Kidney (tissue), 14 donors: Measurements from ENCODE around the gene ATF7. TPM values are rescaled to one million over a fixed set of nuclear protein-coding genes. Genes with fewer than 3 reads are reported as not detected.

Experiments used
- DNase-seq, 5 donors: peaks; one replicate each; pipeline ENCODE4 v3.0.0-alpha.2; 2013 to 2020
- FAIRE-seq: peaks from 2 replicates; lab custom pipeline; 2012; peaks lifted over from hg19 to GRCh38; lab: Jason Lieb, UNC
- H3K27ac ChIP-seq, 2 donors: one replicate each; pipeline ENCODE4 v1.7.0; 2013; ENCODE audit warnings: low read depth in 2 of 2, low read length in 2 of 2, inconsistent platforms in 1 of 2
- H3K27me3 ChIP-seq: one replicate; pipeline ENCODE4 v1.7.1; 2013; ENCODE audit warnings: low read length, inconsistent platforms; ENCODE audit not compliant: control insufficient read depth, insufficient read depth
- H3K36me3 ChIP-seq, 3 donors: one replicate each; pipeline versions ENCODE4 v1.7.0 to v1.7.1; 2013; ENCODE audit warnings: low read length in 3 of 3, control low read depth in 1 of 3, inconsistent platforms in 1 of 3; ENCODE audit not compliant: insufficient read depth in 3 of 3, control insufficient read depth in 2 of 3
- H3K4me1 ChIP-seq, 3 donors: one replicate each; pipeline versions ENCODE4 v1.7.0 to v1.7.1; 2013; ENCODE audit warnings: low read length in 3 of 3, inconsistent platforms in 1 of 3, low read depth in 1 of 3; ENCODE audit not compliant: control insufficient read depth in 2 of 3, insufficient read depth in 2 of 3
- H3K4me3 ChIP-seq, 3 donors: one replicate each; pipeline versions ENCODE4 v1.7.0 to v1.8.1; 2013; ENCODE audit warnings: low read length in 3 of 3, control low read depth in 1 of 3, inconsistent platforms in 1 of 3
- H3K9ac ChIP-seq, 3 donors: one replicate each; pipeline versions ENCODE4 v1.7.0 to v1.7.1; 2013; ENCODE audit warnings: low read length in 3 of 3, control low read depth in 1 of 3, inconsistent platforms in 1 of 3
- H3K9me3 ChIP-seq, 3 donors: one replicate each; pipeline versions ENCODE4 v1.7.0 to v1.7.1; 2013; ENCODE audit warnings: low read length in 3 of 3, control low read depth in 1 of 3, inconsistent platforms in 1 of 3; ENCODE audit not compliant: control insufficient read depth in 2 of 3, insufficient read depth in 1 of 3
- CTCF ChIP-seq: IDR thresholded peaks from 3 replicates; pipeline ENCODE4 v1.5.1; 2012; ENCODE audit warnings: mild to moderate bottlenecking, moderate library complexity, borderline replicate concordance; ENCODE audit not compliant: insufficient read depth; ENCODE audit errors: extremely low read depth
- intact Hi-C: fragments of 100-400 bp; cut with DNase I; formaldehyde crosslinking; loops from one replicate; pipeline ENCODE4 v1.11.1; 2022
- polyA plus RNA-seq: library from polyadenylated mRNA; stranded (reverse); fragments of 350-450 nt; fragmentation: Illumina TruSeq; extraction: RNeasy Lipid Tissue Mini Kit (QIAGEN cat#74804); gene quantifications from one replicate; pipeline ENCODE4 v1.2.3, GENCODE V29; 2014; ENCODE audit warnings: low read depth, low replicate concordance; ENCODE audit not compliant: insufficient read depth
- total RNA-seq: library from RNA; stranded (reverse); fragmentation: NEBNext Ultra II Directional; extraction: Animal tissue kit (Norgen Biotek cat#: 25700); gene quantifications from one replicate; pipeline ENCODE4 v1.2.1, GENCODE V29; 2021
- donor health status: control.
- donor health status: control.
- donor health status: control.
- donor health status: control.
- donor health status: control.
- donor health status: DM: yes; HTN: yes; CAD: no.
- donor health status: Normal renal cell carcinoma (clear cell type).

Gene ATF7
- total and polyA plus RNA-seq, 2 donors from 2014 or later, result 16.2 to 54.7 TPM

GRCh38 chr12:53486736-53487487 lies 139.3 kb downstream of the ATF7 start:
- FAIRE-seq (no peak), DNase-seq (peak in 1 of 5 donors; percentile 63)
- no peak for TF ChIP-seq CTCF
- no peak overlapping the region for H3K4me3 ChIP-seq
- no peaks in the 10 kb centered on the region for H3K9me3 ChIP-seq
- H3K27ac ChIP-seq, result no peak overlapping the region
- H3K9ac ChIP-seq, result no peak overlapping the region
- no peaks in the 10 kb centered on the region for H3K27me3 ChIP-seq
- H3K4me1 ChIP-seq, result peaks cover under 1 to 3% (median 3%) of the 10 kb centered on the region in 3 donors
- H3K36me3 ChIP-seq, result peaks cover 9 to 22% (median 17%) of the 10 kb centered on the region in 3 donors
- intact Hi-C loops, result no loop called here

GRCh38 chr12:53485955-53486735 lies 140.0 kb downstream of the ATF7 start:
- Histone ChIP-seq H3K9ac (no peak overlapping the region), H3K36me3 (peaks cover 9 to 24% (median 24%) of the 10 kb centered on the region in 3 donors), H3K4me3 (no peak overlapping the region), H3K4me1 (peaks cover 0 to 3% (median 3%) of the 10 kb centered on the region in 3 donors), H3K9me3 (no peaks in the 10 kb centered on the region), H3K27me3 (no peaks in the 10 kb centered on the region), H3K27ac (no peak overlapping the region)
- TF ChIP-seq CTCF, result no peak
- intact Hi-C loops, result no loop called here
- peak in 1 of 5 donors; percentile 57 for DNase-seq
- FAIRE-seq, result no peak

GRCh38 chr12:53484686-53485575 lies 141.3 kb downstream of the ATF7 start:
- Histone ChIP-seq H3K9ac (no peak overlapping the region), H3K9me3 (no peaks in the 10 kb centered on the region), H3K4me3 (no peak overlapping the region), H3K36me3 (peaks cover 10 to 36% (median 28%) of the 10 kb centered on the region in 3 donors), H3K27me3 (no peaks in the 10 kb centered on the region), H3K27ac (no peak overlapping the region), H3K4me1 (peaks cover 0 to 3% (median 3%) of the 10 kb centered on the region in 3 donors)
- no peak for DNase-seq
- no peak for FAIRE-seq
- intact Hi-C loops, result no loop called here
- no peak for TF ChIP-seq CTCF
